ENCODE measurements around the gene YIF1B. TPM values are rescaled to one million over a fixed set of nuclear protein-coding genes. Genes with fewer than 3 reads are reported as not detected.

Gene YIF1B
- total and polyA plus RNA-seq, 4 donors = 41.7 to 88.1 (median 64.6) TPM

- Histone ChIP-seq H3K27ac (ENCODE audit: low read depth, low read length) (peak overlapping the region; percentile 96), H3K4me3 (ENCODE audit: low read depth, low read length) (peak overlapping the region; percentile 87), H3K36me3 (ENCODE audit: control insufficient read depth, insufficient read depth, low read length) (peaks cover 7% of the 10 kb centered on the region), H3K9me3 (ENCODE audit: control insufficient read depth, insufficient read depth, low read length) (no peaks in the 10 kb centered on the region), H3K27me3 (ENCODE audit: control insufficient read depth, insufficient read depth, low read length) (no peaks in the 10 kb centered on the region), H3K4me1 (ENCODE audit: control insufficient read depth, insufficient read depth, low read length) (peaks cover 14% of the 10 kb centered on the region)
- DNase-seq (ENCODE audit: low read depth in 4 of 6, low spot score in 6 of 6) = peak in 5 of 6 donors; percentile 61 to 96 (median 70)
- WGBS (ENCODE audit: insufficient coverage) = 1% methylated on average over 41 of the region's 41 CpGs
These were observed 21.1 kb upstream of the YIF1B start for GRCh38 chr19:38336638-38337359.

GRCh38 chr19:38335949-38336637, 20.3 kb upstream of the YIF1B start:
- peaks cover 6% of the 10 kb centered on the region for H3K36me3 ChIP-seq (ENCODE audit: control insufficient read depth, insufficient read depth, low read length)
- peak; percentile 74 to 98 (median 85) for DNase-seq (ENCODE audit: low read depth in 4 of 6, low spot score in 6 of 6)
- peak overlapping the region; percentile 87 for H3K4me3 ChIP-seq (ENCODE audit: low read depth, low read length)
- H3K27me3 ChIP-seq (ENCODE audit: control insufficient read depth, insufficient read depth, low read length) = no peaks in the 10 kb centered on the region
- H3K4me1 ChIP-seq (ENCODE audit: control insufficient read depth, insufficient read depth, low read length) = peaks cover 14% of the 10 kb centered on the region
- H3K27ac ChIP-seq (ENCODE audit: low read depth, low read length) = peak overlapping the region; percentile 96
- no peaks in the 10 kb centered on the region for H3K9me3 ChIP-seq (ENCODE audit: control insufficient read depth, insufficient read depth, low read length)
- 0% methylated on average over 52 of the region's 52 CpGs for WGBS (ENCODE audit: insufficient coverage)

GRCh38 chr19:38333245-38333644, 17.5 kb upstream of the YIF1B start:
- no peaks in the 10 kb centered on the region for H3K27me3 ChIP-seq (ENCODE audit: control insufficient read depth, insufficient read depth, low read length)
- DNase-seq (ENCODE audit: low read depth in 4 of 6, low spot score in 6 of 6) = no peak
- H3K9me3 ChIP-seq (ENCODE audit: control insufficient read depth, insufficient read depth, low read length) = no peaks in the 10 kb centered on the region
- no peak overlapping the region for H3K27ac ChIP-seq (ENCODE audit: low read depth, low read length)
- no peak overlapping the region for H3K4me3 ChIP-seq (ENCODE audit: low read depth, low read length)
- peaks cover 14% of the 10 kb centered on the region for H3K4me1 ChIP-seq (ENCODE audit: control insufficient read depth, insufficient read depth, low read length)
- WGBS (ENCODE audit: insufficient coverage) = no CpG with 5 or more reads among the region's 9 CpGs
- H3K36me3 ChIP-seq (ENCODE audit: control insufficient read depth, insufficient read depth, low read length) = no peaks in the 10 kb centered on the region

GRCh38 chr19:38331728-38332127, 16.0 kb upstream of the YIF1B start:
- no peaks in the 10 kb centered on the region for H3K27me3 ChIP-seq (ENCODE audit: control insufficient read depth, insufficient read depth, low read length)
- no CpG with 5 or more reads among the region's 1 CpG for WGBS (ENCODE audit: insufficient coverage)
- H3K36me3 ChIP-seq (ENCODE audit: control insufficient read depth, insufficient read depth, low read length) = no peaks in the 10 kb centered on the region

GRCh38 chr19:38329651-38330050, 13.9 kb upstream of the YIF1B start:
- DNase-seq (ENCODE audit: low read depth in 4 of 6, low spot score in 6 of 6) = no peak
- Histone ChIP-seq H3K36me3 (ENCODE audit: control insufficient read depth, insufficient read depth, low read length) (peaks cover 3% of the 10 kb centered on the region), H3K27ac (ENCODE audit: low read depth, low read length) (no peak overlapping the region), H3K4me1 (ENCODE audit: control insufficient read depth, insufficient read depth, low read length) (no peaks in the 10 kb centered on the region), H3K4me3 (ENCODE audit: low read depth, low read length) (no peak overlapping the region), H3K9me3 (ENCODE audit: control insufficient read depth, insufficient read depth, low read length) (no peaks in the 10 kb centered on the region), H3K27me3 (ENCODE audit: control insufficient read depth, insufficient read depth, low read length) (no peaks in the 10 kb centered on the region)
- WGBS (ENCODE audit: insufficient coverage) = 92% methylated on average over 7 of the region's 7 CpGs

More at GRCh38 chr19:38331728-38332127, 16.0 kb upstream of the YIF1B start:
- H3K4me3 ChIP-seq (ENCODE audit: low read depth, low read length) = no peak overlapping the region
- H3K9me3 ChIP-seq (ENCODE audit: control insufficient read depth, insufficient read depth, low read length) = no peaks in the 10 kb centered on the region
- no peak overlapping the region for H3K27ac ChIP-seq (ENCODE audit: low read depth, low read length)
- peaks cover 7% of the 10 kb centered on the region for H3K4me1 ChIP-seq (ENCODE audit: control insufficient read depth, insufficient read depth, low read length)
- no peak for DNase-seq (ENCODE audit: low read depth in 4 of 6, low spot score in 6 of 6)

GRCh38 chr19:38326591-38326990, 10.8 kb upstream of the YIF1B start:
- 87% methylated on average over 19 of the region's 22 CpGs for WGBS (ENCODE audit: insufficient coverage)
- H3K27me3 ChIP-seq (ENCODE audit: control insufficient read depth, insufficient read depth, low read length) = no peaks in the 10 kb centered on the region

GRCh38 chr19:38324431-38324830, 8.7 kb upstream of the YIF1B start:
- no peak overlapping the region for H3K27ac ChIP-seq (ENCODE audit: low read depth, low read length)
- H3K4me1 ChIP-seq (ENCODE audit: control insufficient read depth, insufficient read depth, low read length) = peaks cover 9% of the 10 kb centered on the region
- H3K27me3 ChIP-seq (ENCODE audit: control insufficient read depth, insufficient read depth, low read length) = peaks cover 18% of the 10 kb centered on the region
- no peaks in the 10 kb centered on the region for H3K9me3 ChIP-seq (ENCODE audit: control insufficient read depth, insufficient read depth, low read length)
- WGBS (ENCODE audit: insufficient coverage) = 80% methylated on average over 1 of the region's 4 CpGs
- H3K36me3 ChIP-seq (ENCODE audit: control insufficient read depth, insufficient read depth, low read length) = peaks cover 3% of the 10 kb centered on the region
- DNase-seq (ENCODE audit: low read depth in 4 of 6, low spot score in 6 of 6) = no peak
- no peak overlapping the region for H3K4me3 ChIP-seq (ENCODE audit: low read depth, low read length)

More at GRCh38 chr19:38326591-38326990, 10.8 kb upstream of the YIF1B start:
- DNase-seq (ENCODE audit: low read depth in 4 of 6, low spot score in 6 of 6) = no peak
- H3K4me1 ChIP-seq (ENCODE audit: control insufficient read depth, insufficient read depth, low read length) = no peaks in the 10 kb centered on the region
- no peak overlapping the region for H3K4me3 ChIP-seq (ENCODE audit: low read depth, low read length)
- H3K27ac ChIP-seq (ENCODE audit: low read depth, low read length) = no peak overlapping the region
- H3K36me3 ChIP-seq (ENCODE audit: control insufficient read depth, insufficient read depth, low read length) = peaks cover 3% of the 10 kb centered on the region
- no peaks in the 10 kb centered on the region for H3K9me3 ChIP-seq (ENCODE audit: control insufficient read depth, insufficient read depth, low read length)

GRCh38 chr19:38323291-38323690, 7.5 kb upstream of the YIF1B start:
- Histone ChIP-seq H3K9me3 (ENCODE audit: control insufficient read depth, insufficient read depth, low read length) (no peaks in the 10 kb centered on the region), H3K4me1 (ENCODE audit: control insufficient read depth, insufficient read depth, low read length) (peaks cover 13% of the 10 kb centered on the region), H3K27ac (ENCODE audit: low read depth, low read length) (no peak overlapping the region), H3K27me3 (ENCODE audit: control insufficient read depth, insufficient read depth, low read length) (peaks cover 29% of the 10 kb centered on the region), H3K4me3 (ENCODE audit: low read depth, low read length) (no peak overlapping the region), H3K36me3 (ENCODE audit: control insufficient read depth, insufficient read depth, low read length) (peaks cover 3% of the 10 kb centered on the region)
- no peak for DNase-seq (ENCODE audit: low read depth in 4 of 6, low spot score in 6 of 6)
- WGBS (ENCODE audit: insufficient coverage) = 74% methylated on average over 2 of the region's 7 CpGs

- peaks cover 13% of the 10 kb centered on the region for H3K4me1 ChIP-seq (ENCODE audit: control insufficient read depth, insufficient read depth, low read length)
- WGBS (ENCODE audit: insufficient coverage) = 63% methylated on average over 8 of the region's 11 CpGs
- peaks cover 3% of the 10 kb centered on the region for H3K36me3 ChIP-seq (ENCODE audit: control insufficient read depth, insufficient read depth, low read length)
- no peak overlapping the region for H3K4me3 ChIP-seq (ENCODE audit: low read depth, low read length)
- no peaks in the 10 kb centered on the region for H3K9me3 ChIP-seq (ENCODE audit: control insufficient read depth, insufficient read depth, low read length)
- peaks cover 30% of the 10 kb centered on the region for H3K27me3 ChIP-seq (ENCODE audit: control insufficient read depth, insufficient read depth, low read length)
- H3K27ac ChIP-seq (ENCODE audit: low read depth, low read length) = no peak overlapping the region
- no peak for DNase-seq (ENCODE audit: low read depth in 4 of 6, low spot score in 6 of 6)
These were observed 6.0 kb upstream of the YIF1B start for GRCh38 chr19:38321646-38322196.
